EL (cell line): ENCODE measurements around the gene CAPN10.

Source experiments
- DNase-seq: peaks from one replicate; pipeline ENCODE4 v3.0.0-alpha.2; 2016

Gene CAPN10

DNA sequence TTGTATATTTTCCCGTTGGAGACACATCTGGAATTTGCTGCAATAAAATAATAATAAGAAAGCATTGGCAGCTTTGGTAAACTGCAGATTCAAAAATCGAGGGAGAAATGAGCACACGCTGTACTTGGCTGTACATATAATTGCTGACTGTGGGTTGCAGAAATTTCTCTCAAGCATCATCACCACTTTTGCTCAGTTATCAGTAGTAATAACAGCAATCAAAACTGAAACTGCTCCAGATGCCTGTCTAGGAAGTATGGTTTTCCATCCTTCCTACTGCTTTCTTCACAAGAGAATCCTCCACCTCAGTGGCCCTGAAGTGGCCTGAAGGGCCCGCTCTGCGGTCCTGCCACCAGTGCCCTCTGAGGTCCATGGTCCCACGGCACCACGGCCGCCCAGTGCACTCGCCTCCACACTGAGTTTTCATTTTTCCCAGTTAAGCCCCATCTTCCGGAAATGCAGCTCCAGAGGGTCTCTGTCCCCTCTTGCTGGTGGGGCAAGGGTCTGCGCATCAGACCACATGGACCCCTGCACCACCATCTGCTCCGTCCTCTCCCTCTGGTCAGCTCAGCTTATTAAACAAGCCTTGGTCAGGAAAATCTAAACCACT lies 22.5 kb upstream of the CAPN10 start:
- no peak for DNase-seq

DNA sequence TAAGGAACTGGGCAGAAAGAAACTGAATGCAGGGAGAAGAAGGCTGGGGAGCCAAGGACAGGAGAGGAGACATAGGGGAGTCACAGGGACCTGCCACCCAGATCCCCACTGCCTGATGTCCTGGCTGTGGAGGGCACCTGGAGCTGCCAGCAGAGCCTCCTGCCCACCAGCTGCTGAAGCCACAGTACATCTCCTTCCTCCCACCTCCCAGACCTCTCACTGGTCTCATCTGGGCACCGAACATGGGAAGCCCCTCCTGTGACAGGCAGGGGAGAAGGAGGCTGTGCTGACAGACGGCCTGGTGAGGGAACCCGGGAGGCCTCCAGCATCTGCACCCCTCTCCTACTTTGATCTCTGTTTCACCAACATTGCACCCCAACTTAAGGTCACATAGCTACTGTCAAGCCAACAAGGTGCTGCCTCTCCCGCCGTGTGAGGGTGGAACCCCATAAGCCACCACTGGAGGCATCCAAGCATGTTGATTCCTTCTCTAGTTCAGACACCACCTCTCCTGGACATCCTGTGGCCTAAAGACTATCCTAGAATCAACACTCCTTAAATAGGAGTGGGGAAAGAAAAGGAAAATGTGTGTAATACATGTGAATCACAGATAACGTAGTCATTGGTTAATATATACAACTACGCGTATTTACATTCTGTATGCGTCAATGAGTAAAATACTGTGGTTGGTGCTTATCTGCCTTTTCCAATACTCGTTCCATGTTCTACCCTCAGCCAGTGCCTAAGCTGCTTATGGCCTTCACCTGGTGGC lies 21.8 kb upstream of the CAPN10 start:
- no peak for DNase-seq

DNA sequence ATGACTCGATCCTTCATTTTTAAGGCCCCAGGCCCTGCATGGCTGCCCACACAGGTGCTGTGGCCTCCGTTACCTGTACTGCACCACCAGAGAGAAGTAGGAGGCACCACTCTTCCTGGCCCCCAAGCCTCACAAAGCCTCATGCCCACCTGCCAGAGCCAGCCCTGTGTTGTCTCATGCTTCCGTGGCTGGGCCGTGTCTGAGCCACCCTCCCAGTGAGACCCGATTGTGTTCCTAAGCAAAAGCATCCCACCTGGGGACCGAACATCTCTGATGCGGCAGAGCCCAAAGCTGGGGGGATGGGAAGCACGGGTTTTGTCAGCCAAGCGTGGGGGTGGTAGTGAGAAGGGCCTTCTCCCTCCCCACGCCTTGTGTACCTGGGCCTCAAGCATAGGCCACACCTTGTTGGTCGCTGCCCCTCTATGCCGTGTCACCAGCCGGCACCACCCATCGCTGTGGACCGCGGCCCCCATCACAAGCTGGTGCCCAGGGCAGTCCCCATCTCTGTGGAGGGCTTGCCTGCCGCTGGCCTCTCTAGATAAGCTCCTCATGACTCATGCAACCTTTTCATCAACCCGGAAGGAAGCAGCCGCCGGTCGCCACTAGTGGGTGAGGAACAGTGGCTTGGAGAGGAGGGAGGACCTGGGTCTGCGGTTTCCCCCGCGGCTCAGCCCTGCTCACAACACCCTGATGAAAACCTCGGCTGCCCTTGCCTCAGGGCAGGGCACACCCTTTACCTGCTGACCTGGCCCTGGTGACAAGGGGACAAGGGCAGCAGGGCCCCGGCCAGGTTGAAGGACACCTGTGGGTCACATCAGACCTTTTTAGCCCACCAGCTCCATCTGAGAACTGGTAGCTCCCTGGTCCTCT lies 21.0 kb upstream of the CAPN10 start:
- DNase-seq: peak; percentile 75

DNA sequence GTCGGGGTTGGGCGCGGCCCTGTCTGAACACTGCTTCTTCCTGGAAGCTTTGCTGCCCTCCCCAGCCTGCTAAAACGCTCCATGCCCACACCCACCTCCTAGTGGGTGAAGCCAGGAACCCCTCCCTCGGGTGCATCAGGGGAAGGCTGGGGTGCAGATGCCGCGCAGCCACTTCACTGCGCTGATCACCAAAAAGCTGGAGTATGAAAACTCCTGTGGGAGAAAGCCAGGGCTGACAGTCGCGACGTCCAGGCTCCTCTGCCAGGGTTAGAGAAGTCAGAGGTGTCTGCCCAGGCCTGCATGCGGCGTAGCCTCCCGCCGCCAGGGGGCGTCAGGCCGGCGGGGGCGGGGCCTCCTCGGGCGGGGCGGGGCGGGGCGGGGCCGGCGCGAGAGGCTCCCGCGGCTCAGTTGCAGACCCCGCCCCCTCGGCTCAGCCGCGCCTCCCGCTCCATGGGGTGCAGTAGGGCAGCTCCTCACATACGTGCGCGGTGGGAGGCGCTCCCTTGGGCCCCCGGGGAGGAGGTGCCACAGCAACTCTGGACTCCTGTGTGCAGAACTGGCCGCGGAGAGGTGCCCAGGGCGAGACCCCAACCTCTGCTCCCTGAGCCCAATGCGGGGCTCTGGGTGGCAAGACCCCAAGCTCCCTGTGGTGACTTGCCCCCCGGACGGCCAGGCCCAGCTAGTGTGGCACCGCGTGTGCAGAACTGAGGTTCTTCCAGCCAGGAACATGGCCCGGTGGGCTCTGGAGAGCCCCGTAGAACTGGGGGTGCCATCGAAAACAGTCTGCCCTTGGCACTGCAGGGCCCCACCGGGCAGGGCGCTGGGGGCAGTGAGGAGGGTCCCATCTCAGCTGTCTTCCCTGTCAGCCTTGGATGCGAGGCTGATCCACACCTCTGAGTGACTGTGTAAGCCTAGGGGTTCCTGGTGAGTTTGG lies 20.1 kb upstream of the CAPN10 start:
- DNase-seq: peak; percentile 90

DNA sequence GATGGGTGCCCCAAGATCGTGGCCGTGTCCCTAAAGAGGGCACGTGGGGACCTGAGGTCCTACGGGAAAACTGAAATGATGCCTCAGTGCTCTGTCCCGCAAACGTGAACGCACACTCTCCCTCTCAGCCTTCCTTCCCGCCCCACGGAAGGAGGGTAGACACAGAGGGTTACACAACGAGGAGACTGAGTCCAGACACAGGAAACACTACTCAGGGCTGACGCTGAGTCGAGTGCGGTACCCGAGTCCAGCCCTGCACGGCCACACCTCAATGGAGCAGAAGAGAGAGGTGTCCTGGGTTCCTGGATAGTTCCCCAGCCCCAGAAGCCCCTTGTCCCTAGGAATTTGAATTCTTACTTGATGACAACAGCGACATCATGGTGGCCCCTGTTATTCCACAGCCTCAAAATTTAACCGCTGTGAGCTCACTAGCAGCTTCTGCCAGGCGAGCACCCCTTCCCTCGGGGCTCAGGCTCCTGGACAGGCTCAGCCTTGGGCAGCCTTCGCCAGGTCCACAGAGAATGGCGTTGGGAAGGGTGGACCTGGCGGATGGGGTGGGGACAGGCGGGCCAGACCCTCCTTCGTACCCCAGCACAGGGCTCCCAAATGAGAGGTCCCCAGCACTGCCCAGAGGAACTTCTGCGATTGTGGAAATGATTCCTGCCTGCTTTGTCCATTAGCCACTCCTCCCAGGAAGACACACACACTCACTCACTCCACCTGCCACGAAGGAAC lies 19.2 kb upstream of the CAPN10 start:
- peak; percentile 20 for DNase-seq

DNA sequence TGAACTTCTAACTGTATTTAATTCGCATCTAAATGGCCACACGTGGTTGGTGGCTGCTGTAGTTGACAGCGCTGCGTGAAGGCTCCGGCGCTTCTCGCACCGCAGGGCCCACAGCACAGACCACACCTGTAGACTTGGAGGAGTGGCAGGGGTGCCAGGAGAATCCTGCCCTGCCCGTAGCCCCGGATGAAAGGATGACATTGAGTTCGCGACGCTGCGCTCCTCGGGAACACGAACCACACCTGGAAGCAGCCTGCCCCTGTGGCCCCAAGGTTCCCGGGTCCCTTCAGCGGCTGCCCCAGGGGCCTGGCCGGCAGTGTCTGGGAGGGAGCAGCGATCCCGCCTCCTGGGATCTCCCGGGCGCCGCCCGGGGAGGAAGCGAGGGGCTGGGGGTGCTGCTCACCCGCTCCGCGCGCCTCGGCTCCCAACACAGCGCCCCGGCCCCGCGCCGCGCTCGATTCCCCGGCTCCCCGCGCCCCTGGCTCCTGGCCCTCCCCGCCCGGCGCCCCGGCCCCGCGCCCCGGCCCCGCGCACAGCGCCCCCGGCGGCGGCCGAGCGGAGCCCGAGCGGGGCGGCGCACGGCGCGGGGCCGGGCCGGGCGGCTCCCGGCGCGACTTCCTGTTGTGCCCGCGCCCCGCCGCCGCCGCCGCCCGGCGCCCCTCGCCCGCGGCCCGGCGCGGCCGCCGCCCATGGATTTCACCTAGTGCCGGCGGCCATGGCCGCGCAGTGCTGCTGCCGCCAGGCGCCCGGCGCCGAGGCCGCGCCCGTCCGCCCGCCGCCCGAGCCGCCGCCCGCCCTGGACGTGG lies 18.5 kb upstream of the CAPN10 start, which contains the start of gene RNPEPL1:
TSS of gene RNPEPL1 (plus strand) at position 613 of the 806 bp plus-strand sequence. CDS start at position 716, 103 bp downstream.
- DNase-seq: peak; percentile 33

DNA sequence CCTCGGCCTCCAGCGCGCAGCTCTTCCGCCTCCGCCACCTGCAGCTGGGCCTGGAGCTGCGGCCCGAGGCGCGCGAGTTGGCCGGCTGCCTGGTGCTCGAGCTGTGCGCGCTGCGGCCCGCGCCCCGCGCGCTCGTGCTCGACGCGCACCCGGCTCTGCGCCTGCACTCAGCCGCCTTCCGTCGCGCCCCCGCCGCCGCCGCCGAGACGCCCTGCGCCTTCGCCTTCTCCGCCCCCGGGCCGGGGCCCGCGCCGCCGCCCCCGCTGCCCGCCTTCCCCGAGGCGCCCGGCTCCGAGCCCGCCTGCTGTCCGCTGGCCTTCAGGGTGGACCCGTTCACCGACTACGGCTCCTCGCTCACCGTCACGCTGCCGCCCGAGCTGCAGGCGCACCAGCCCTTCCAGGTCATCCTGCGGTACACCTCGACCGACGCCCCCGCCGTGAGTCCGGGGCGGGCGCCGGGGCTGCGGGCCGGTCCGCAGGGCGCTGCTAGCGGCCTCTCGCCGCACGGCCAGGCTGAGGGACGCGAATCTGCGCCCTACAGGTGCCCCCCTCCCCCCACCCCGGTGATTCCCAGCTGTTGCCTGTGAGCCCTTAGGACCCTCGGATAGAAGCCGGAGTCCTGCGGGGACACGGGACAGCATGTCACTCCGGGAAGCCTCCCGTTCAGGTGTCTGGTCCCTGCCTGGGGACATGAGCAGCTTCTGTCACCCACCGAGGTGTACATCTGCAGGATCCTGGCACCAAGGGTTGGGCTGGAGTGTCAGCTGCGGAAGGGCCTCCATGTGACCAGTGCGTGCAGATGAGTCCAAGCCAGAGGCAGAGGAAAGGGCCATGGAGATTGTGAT lies 17.6 kb upstream of the CAPN10 start:
- DNase-seq: peak; percentile 57

DNA sequence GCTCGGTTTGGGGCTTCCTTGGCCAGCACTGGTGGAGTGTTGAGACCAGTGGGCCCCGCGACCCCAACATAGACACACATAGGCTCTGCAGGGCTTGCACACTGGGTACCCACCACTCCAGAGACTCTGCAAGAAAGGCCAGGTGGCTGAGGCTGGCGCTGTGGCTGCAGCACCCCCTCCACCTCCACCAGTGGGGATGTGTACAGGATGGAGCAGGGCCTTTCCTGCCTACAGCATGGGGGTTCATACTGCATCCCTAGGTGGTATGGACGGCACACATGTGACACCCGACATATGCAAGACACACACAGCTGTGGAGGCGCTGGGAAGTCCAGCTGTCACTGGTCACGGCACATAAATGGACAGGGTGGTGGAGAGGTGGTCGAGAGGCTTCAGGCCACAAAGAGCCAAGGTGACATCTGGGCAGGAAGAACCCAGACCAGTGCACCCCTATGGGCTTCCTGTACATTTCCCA lies 17.0 kb upstream of the CAPN10 start:
- DNase-seq: no peak

DNA sequence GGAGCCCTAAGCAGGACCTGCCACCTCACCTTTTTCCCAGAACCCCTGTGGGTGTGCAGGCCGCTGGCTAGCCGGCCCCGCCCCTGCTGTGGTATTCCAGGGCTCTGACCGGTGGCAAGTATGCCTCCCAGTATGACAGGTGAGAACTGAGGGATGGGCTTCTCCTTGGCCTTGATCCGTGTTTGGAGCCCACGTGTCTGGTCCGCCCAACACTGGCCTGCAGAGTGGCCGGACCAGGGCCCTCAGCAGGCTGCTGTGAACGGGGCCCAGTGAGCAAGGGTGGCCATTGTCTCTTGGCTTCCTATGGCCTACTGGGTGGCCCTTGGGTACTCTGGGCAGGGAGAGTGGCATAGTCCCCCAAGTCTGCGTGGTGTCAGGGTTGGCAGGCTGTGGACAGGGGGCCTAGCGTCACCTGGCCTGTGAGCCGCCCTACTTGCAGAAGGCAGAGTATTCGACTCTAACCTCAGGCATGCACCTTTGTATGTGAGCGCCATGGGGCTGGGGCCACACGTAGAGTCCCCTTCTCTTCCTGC lies 16.5 kb upstream of the CAPN10 start:
- DNase-seq: no peak

DNA sequence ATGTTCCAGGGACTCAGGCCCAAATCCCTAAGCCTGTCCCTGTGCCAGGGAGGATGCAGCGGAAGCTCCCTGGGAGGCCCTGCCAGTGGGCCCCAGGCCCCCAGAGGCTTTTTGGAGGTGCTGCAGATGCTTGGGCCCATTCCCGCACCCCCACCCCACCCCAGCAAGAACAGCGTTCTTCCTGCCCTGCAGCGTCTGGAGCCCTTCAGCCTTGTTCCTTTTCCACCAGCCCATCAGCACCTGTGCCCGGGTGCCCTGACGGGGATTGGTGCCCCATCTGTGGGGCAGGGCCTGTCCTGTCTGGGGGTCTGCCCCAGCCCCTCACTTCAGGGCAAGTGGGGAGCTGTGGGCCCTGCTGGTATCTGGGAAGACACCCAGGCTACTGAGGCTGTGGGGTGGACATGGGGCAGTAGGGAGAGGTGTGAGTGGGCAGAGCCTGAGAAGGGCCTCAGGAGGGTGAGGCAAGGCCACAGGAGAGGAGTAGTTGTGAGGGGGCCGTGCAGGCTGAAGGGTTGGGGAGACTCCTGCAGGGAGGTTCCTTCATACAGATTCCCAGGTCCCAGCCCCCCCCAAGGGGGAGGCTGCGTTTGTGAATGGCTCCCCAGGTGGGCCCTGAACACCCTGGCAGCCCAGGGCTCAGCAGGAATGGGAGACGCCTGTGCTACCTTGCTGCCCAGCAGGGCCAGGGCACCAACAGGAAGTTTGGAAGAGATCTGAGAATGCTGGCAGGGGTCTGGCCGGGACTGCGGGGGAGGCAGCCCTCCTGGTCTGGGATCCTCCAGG lies 15.8 kb upstream of the CAPN10 start:
- DNase-seq: no peak

DNA sequence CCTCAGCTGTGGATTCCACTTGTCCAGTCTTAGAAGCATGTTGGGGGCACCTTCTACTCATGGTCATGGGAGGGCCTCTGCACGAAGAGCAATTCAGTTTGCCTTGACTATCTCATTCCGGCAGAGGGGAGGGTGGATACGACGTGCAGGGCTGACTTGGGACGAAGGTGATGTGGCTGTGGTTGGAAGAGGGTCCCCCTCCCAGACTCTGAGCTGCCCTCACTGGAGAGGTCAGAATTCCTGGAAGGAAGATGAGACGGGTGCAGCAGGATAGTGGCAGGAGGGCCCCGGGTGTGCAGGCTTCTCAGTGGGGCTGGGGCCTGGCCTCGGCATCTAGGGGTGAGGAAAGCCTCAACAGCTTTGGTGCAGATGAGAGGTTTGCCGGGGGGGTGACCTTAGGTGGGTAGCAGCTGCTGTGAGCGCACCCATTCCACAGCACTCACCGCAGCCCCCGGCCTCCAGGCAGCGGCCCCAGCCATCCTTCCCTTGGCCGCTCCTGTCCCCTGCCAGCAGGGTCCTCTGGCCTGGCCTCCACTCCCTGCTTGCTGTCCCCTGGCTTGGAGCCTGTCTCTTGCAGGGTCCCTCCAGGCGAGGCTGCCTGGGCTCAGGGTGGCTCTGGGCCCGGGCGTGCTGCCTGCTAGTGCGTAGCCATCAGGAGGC lies 15.1 kb upstream of the CAPN10 start:
- no peak for DNase-seq

DNA sequence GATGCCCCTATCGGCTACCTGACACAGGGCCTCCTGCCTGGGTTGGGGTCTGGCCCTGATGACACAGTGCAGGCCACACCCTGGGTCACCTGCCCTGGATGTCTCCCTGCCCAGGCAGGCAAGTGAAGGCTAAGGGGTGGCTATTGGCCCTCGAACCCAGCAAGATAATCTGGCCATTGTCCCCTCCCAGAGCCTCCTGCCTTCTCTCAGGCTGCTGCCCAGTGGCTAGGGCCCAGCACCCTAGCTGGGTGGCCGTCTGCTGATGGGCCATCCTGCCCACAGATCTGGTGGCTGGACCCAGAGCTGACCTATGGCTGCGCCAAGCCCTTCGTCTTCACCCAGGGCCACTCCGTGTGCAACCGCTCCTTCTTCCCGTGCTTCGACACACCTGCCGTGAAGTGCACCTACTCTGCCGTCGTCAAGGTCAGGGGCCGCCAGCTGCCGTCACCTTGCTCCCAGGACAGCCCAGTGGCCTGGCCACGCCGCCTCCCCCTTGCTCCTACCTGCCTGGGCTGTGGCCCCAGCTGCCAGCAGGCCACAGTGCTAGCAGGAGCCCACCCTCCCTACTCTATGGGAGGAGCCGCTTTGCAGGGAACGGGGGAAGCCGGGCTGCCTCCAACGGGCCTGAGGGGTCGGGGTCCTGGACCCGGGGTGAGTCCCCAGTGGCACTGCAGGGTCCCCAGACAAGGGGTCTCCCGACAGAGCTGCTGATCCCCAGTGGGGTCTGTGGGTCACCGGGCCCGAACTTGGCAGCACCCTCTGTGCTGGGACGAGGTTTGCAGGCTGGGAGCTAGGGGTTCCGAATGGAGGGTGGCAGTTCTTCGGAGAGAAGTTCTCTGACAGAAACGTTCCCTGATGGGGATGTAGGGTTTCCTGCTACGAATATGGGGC lies 14.1 kb upstream of the CAPN10 start:
- DNase-seq: no peak

DNA sequence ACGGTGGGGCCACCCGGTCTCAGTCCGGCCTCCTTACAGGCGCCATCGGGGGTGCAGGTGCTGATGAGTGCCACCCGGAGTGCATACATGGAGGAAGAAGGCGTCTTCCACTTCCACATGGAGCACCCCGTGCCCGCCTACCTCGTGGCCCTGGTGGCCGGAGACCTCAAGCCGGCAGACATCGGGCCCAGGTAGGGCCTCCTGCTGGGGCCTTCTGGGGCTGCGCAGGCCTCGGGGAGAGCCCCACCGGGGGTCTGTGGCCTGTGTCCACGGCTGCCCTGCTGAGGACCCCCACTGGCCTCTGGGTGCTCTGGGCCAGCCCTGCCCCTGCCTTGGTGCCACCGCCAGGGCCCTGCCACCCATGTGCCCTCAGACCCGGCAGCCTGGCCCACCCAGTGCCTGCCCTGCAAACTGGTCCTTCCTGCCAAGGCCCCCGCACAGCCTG lies 13.4 kb upstream of the CAPN10 start:
- DNase-seq: no peak

DNA sequence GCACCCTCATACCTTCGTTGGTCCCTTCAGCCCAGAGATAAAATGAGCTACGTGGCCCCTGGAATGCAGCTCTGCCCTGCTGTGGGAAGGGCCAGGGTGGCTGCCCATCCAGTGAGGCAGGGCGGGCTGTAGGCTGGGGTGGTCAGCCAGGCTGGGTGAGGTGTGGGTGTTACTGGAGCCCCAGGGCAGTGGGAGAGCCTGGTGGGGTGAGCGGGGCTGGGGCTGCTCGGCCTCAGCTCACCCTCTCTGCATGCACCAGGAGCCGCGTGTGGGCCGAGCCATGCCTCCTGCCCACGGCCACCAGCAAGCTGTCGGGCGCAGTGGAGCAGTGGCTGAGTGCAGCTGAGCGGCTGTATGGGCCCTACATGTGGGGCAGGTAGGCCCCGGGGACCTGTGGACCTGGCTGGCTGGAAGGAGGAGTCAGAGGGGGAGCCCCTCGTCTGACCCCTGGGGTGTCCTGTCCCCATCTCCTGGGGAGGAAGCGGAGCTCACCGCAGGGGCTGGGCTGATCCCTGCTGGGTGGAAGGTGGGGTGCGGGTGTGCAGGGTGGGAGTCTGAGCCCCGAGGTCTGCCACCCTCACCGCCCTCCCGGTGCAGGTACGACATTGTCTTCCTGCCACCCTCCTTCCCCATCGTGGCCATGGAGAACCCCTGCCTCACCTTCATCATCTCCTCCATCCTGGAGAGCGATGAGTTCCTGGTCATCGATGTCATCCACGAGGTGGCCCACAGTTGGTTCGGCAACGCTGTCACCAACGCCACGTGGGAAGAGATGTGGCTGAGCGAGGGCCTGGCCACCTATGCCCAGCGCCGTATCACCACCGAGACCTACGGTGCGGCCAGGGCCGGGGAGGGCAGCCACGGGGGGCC lies 12.8 kb upstream of the CAPN10 start:
- DNase-seq: no peak

DNA sequence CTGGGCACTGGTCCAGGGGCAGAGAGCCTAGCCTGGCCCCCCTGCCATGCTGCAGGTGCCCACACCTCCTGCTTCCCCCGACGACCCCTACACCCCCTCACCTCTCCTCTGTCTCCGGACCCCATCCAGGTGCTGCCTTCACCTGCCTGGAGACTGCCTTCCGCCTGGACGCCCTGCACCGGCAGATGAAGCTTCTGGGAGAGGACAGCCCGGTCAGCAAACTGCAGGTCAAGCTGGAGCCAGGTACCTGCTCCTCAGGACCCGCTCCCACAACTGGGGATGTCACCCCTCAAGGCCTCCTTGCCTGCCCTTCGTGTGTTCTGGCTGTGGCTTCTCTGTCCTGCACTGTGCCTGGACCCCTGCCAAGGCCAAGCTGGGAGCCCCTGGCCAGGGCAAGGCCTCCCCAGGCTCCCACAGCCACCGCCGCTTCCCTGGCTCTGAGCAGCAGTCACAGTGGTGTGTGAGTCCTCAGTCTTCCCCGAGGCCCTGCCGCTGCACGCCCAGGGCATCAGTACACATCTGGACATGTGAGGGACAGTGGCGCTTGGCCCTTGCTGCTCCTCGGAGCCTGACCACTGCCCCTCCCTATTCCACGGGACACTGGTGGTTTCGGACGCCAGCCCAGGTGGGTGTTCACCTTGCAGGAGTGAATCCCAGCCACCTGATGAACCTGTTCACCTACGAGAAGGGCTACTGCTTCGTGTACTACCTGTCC lies 12.0 kb upstream of the CAPN10 start:
- no peak for DNase-seq
